WI38 (cell line): Measurements from ENCODE around the gene NFS1.
"Not testable (repeated sequence)": the region's sequence is repeated elsewhere in the genome, so short reads cannot be mapped to it uniquely, and the experiment has no call there.

Experiments
- H3K4me3 ChIP-seq: 2 replicates; pipeline ENCODE4 v1.5.1; 2011; ENCODE audit warnings: low read depth, mild to moderate bottlenecking, control low read depth, low read length
- TF ChIP-seq, protein P1 (sequence below): IDR thresholded peaks from 2 replicates; pipeline ENCODE4 v1.5.1; 2012; ENCODE audit warnings: low read depth, mild to moderate bottlenecking, control low read depth, low read length

NFS1 gene

DNA sequence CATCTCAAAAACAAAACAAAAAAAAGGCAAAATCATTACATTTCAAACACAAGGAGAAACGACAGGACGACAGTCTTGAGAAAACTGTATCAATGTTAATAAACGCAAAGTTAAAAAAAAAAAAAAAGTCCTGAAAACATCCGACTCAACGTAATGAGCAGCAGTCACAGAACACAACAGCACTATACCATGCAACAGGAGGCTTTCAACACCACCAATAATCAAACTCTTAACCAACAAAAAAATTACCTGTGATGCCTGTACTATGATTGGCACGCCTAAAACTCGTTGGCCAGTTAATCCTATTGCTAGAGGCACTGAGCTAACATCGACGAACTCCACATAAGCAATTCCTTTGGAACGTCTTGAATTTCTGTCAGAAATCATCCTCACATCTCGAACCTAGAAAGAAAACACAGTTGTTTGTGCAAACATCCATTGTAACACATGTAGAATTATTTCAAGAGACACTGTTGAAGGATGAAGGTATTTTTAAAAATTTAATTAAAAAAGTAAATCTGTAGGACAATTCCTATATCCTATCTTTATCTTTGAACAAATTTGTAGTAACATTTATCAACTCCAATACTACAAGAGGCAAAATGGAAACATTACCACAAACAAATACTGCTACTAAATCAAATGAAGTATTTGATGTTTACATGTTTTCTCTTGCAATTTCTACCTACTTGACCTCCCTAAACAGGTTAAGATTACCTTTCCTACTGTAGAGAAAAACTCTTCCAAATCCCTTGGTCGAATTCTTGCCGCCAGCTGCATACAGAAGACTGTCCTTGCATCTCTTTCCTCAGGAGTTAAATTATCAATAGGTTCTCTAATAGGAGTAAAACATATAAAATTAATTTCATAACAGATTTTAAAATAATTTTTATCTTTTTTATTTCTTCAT, 25.4 kb upstream of the NFS1 start:
- H3K4me3 ChIP-seq, result no peak overlapping the region
- TF ChIP-seq, protein P1, sequence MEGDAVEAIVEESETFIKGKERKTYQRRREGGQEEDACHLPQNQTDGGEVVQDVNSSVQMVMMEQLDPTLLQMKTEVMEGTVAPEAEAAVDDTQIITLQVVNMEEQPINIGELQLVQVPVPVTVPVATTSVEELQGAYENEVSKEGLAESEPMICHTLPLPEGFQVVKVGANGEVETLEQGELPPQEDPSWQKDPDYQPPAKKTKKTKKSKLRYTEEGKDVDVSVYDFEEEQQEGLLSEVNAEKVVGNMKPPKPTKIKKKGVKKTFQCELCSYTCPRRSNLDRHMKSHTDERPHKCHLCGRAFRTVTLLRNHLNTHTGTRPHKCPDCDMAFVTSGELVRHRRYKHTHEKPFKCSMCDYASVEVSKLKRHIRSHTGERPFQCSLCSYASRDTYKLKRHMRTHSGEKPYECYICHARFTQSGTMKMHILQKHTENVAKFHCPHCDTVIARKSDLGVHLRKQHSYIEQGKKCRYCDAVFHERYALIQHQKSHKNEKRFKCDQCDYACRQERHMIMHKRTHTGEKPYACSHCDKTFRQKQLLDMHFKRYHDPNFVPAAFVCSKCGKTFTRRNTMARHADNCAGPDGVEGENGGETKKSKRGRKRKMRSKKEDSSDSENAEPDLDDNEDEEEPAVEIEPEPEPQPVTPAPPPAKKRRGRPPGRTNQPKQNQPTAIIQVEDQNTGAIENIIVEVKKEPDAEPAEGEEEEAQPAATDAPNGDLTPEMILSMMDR, result no peak

DNA sequence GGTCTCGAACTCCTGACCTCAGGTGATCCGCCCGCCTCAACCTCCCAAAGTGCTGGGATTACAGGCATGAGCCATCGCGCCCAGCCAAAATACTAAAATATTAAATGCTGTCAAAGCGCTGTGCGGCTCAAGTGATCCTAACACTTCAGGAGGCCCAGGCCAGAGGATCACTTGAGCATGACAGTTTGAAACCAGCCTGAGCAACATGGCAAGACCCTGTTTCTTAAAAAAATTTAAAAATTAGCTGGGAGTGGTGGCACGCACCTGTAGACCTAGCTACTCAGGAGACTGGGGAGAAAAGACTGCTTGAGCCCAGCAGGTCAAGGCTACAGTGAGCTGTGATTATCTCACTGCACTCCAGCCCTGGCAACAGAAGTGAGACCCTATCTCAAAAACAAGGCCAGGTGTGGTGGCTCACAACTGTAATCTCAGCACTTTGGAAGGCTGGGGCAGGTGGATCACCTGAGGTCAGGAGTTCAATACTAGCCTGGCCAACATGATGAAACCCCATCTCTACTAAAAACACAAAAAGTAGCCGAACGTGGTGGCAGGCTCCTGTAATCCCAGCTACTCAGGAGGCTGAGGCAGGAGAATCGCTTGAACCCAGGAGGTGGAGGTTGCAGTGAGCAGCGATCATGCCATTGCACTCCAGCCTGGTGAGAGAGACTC, 24.6 kb upstream of the NFS1 start:
- H3K4me3 ChIP-seq, result not testable (repeated sequence)

DNA sequence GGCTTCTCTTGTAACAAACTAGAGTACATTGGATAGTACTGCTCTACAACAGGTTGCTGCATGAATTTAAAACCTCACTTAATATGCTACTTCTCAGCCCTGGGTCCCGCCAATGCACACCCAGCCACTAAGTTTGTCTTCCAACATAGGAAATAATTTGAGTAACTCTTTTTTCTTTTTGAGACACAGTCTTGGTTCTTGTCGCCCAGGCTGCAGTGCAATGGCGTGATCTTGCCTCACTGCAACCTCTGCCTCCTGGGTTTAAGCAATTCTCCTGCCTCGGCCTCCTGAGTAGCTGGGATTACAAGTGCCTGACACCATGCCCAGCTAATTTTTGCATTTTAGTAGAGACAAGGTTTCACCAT, 24.1 kb upstream of the NFS1 start:
- not testable (repeated sequence) for H3K4me3 ChIP-seq

DNA sequence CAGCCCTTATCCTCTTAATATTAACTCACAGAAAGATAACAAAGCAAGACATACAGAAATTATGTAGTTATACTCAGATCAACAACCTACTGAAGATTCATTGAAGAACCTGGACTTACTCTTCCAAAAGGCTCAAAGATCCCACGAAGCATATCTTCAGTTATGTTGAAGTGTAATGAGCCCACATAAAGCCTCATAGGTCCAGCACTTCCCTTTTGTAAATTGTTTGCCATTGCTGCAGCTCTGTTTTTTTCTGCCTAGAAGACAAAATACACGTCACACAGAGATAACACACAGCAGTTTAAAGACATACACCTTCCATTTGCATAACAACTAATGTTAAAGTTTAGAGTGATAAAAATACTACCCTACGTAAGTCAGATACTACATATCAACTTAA, 22.5 kb upstream of the NFS1 start:
- TF ChIP-seq, protein P1, result no peak

DNA sequence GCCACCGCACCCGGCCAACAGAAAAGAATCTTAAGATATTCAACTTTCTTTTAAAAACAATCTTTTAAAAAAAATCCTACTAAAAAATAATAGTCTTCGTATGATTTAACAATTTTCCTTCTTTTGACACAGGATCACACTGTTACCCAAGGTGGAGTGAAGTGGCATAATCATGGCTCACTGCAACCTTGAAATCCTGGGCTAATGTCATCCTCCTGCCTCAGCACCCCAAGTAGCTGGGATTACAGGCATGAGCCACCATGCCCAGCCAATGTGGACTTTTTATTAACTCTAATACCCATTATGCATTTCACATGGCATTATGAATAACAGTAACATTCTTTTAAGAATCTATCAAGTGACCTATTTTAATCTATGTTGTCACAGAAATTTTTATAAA, 22.1 kb upstream of the NFS1 start:
- no peak overlapping the region for H3K4me3 ChIP-seq
- TF ChIP-seq, protein P1, result no peak

More for the DNA sequence above, 22.5 kb upstream of the NFS1 start:
- no peak overlapping the region for H3K4me3 ChIP-seq

DNA sequence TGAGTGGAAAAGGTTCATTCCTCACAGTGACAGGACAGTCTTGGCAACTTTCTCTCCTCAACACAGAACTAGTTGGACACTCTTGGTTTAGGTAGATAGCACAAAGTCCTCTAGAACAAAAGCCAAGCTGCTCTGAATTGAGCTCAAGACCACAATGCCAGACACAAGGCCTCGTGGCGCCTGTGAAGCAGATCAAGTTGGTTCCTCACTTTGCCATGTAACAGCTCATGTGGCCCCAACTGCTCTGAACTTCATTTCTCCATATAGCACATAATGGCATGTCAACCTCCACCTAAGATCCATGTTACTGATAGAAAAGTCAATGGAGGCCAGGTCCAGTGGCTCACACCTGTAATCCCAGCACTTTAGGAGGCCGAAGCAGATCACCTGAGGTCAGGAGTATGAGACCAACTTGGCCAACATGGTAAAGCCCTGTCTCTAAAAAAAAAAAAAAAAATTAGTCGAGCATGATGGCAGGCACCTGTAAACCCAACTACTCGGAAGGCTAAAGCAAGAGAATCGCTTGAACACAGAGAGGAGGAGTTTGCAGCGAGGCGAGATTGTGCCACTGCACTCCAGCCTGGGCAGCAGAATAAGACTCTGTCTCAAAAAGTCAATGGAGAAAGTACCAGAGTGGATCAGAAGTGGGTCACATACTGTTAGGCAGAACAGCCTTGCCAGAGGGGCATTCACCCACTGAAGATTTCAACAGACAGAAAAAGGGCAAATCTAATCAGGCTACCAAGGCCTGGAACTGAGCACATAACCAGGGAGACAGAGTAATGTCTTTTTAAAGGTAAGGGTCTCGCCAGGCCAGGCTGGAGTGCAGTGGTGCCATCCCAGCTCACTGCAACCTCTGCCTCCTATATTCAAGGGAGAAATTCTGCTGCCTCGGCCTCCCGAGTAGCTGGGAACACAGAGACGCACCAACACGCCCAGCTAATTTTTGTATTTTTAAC, 21.3 kb upstream of the NFS1 start:
- TF ChIP-seq, protein P1, result no peak

DNA sequence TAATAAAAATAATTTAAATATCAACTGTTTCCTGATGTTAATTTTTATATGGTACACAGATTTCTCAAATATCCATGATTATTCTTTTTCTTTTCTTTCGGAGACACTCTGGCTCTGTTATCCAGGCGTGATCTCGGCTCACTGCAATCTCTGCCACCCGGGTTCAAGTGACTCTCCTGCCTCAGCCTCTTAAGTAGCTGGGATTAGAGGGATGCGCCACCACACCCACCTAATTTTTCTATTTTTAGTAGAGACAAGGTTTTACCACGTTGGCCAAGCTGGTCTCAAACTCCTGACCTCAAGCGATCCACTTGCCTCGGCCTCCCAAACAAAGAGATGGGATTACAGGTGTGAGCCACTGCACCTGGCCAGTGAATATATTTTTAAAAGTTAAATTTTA, 20.6 kb upstream of the NFS1 start:
- TF ChIP-seq, protein P1, result no peak
- H3K4me3 ChIP-seq, result no peak overlapping the region

More for the DNA sequence above, 21.3 kb upstream of the NFS1 start:
- no peak overlapping the region for H3K4me3 ChIP-seq
